Activated T-cell treated with anti-CD3 and anti-CD28 coated beads, Interleukin-2, amount 50 U/mL, for 4 hours (primary cell): ENCODE measurements around the gene IL1RL2. TPM values are rescaled to one million over a fixed set of nuclear protein-coding genes. Genes with fewer than 3 reads are reported as not detected.

Source experiments
- ATAC-seq, 2 donors: fragments of 200-7000 bp; cut with Tn5 transposase; one replicate each; pipeline ENCODE4 v1.10.0; 2021
- DNase-seq: peaks from one replicate; pipeline ENCODE4 v3.0.0-alpha.2; 2020
- H3K27me3 Mint-ChIP-seq: one replicate; pipeline ENCODE4 v1.8.0; 2021; ENCODE audit warnings: low read depth, mixed read lengths
- H3K36me3 Mint-ChIP-seq: one replicate; pipeline ENCODE4 v1.8.0; 2022; ENCODE audit warnings: mixed read lengths; ENCODE audit not compliant: insufficient read depth
- H3K4me1 Mint-ChIP-seq: one replicate; pipeline ENCODE4 v1.8.0; 2021; ENCODE audit warnings: low read depth, mixed read lengths
- H3K4me3 Mint-ChIP-seq: one replicate; pipeline ENCODE4 v1.8.0; 2021; ENCODE audit warnings: mild to moderate bottlenecking, moderate library complexity, mixed read lengths
- H3K9me3 Mint-ChIP-seq: one replicate; pipeline ENCODE4 v1.8.0; 2021; ENCODE audit warnings: mixed read lengths
- total RNA-seq, 3 donors: library from RNA; stranded (reverse); gene quantifications; one replicate each; pipeline ENCODE4 v1.2.1, GENCODE V29; 2021

The IL1RL2 gene
- total RNA-seq, 3 donors from 2014 or later = 0.29 to 0.99 (median 0.60) TPM

DNA sequence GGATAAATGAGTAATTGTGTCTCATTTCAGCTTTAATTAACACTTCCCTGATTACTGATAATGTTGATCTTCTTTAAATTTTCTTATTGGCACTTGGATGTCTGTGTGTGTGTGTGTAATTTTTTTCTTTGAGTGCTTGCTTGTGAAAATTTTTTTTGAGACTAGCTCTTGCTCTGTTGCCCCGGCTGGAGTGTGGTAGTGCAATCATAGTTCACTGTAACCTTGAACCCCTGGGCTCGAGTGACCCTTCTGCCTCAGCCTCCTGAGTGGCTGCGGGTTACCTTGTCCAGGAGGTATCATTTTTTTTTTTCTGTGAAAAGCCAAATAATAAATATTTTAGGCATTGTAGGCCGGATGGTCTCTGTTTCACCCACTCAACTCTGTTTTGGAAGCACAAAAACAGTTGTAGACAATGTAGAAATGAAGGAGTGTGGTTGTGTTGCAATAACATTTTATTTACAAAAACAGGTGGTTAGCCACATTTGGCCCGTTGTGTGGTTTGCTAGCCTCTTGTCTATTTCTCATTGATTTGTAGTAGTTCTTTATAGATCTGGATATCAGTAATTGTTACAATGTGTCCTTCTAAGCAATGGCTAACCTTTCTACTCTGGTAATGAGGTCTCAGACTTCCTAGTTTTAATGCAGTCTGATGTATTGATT is 7.9 kb downstream of the IL1RL2 start:
- no peaks in the 10 kb centered on the region for H3K36me3 Mint-ChIP-seq

GRCh38 chr2:102197389-102198137 is 10.7 kb downstream of the IL1RL2 start:
- ATAC-seq = no peak
- H3K9me3 Mint-ChIP-seq = no peaks in the 10 kb centered on the region
- no peak for DNase-seq
- H3K4me1 Mint-ChIP-seq = peaks cover 11% of the 10 kb centered on the region
- H3K4me3 Mint-ChIP-seq = no peak overlapping the region
- H3K36me3 Mint-ChIP-seq = no peaks in the 10 kb centered on the region
- peaks cover 6% of the 10 kb centered on the region for H3K27me3 Mint-ChIP-seq

More for the DNA sequence above, 7.9 kb downstream of the IL1RL2 start:
- no peak for DNase-seq
- no peak overlapping the region for H3K4me3 Mint-ChIP-seq
- ATAC-seq = no peak
- peaks cover 11% of the 10 kb centered on the region for H3K4me1 Mint-ChIP-seq
- H3K9me3 Mint-ChIP-seq = no peaks in the 10 kb centered on the region
- peaks cover 12% of the 10 kb centered on the region for H3K27me3 Mint-ChIP-seq

DNA sequence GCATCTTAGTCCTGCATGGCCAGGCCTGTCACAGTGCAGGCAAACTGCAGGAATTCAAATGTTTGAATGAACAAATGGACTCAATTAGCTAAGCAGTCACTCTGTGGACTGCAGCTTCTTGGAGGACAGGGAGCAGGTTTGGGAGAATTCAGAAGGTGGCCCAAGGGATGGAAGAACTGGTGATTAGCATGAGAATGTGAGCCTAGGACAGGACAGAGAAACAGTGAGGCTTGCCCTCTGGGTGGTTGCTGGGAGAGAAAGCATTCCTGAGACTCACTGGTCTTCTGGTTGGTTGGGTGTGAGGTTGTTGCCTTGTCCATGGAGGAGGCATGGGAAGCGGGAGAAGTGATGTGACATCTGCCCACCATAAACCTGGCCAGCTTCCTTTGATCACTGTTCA is 13.7 kb downstream of the IL1RL2 start:
- no peak for DNase-seq

DNA sequence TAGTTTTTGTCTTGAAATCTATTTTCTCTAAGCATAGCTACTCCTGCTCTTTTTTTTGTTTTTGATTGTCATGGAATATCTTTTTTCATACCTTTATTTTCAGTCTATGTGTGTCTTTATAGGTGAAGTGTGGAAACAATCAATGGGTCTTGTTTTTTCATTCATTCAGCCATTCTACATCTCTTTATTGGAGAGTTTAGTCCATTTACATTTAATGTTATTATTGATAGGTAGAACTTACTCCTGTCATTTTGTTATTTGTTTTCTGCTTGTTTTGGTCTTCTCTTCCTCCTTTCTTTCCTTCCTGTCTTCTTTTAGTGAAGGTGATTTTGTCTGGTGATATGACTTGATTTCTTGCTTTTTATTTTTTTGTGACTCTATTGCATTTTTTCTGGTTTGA is 17.8 kb downstream of the IL1RL2 start:
- no peaks in the 10 kb centered on the region for H3K36me3 Mint-ChIP-seq
- H3K27me3 Mint-ChIP-seq = peaks cover under 1% of the 10 kb centered on the region
- H3K4me1 Mint-ChIP-seq = no peaks in the 10 kb centered on the region
- ATAC-seq (no peak), DNase-seq (no peak)
- H3K4me3 Mint-ChIP-seq = no peak overlapping the region
- H3K9me3 Mint-ChIP-seq = peaks cover 15% of the 10 kb centered on the region

More for the DNA sequence above, 13.7 kb downstream of the IL1RL2 start:
- no peak for ATAC-seq
- Mint-ChIP-seq H3K9me3 (peaks cover 10% of the 10 kb centered on the region), H3K36me3 (no peaks in the 10 kb centered on the region), H3K4me1 (peaks cover 11% of the 10 kb centered on the region), H3K4me3 (no peak overlapping the region), H3K27me3 (peaks cover 5% of the 10 kb centered on the region)

- H3K4me1 Mint-ChIP-seq = no peaks in the 10 kb centered on the region
- H3K4me3 Mint-ChIP-seq = no peak overlapping the region
- H3K9me3 Mint-ChIP-seq = peaks cover 15% of the 10 kb centered on the region
- no peak for DNase-seq
- no peaks in the 10 kb centered on the region for H3K36me3 Mint-ChIP-seq
- no peak for ATAC-seq
- H3K27me3 Mint-ChIP-seq = no peaks in the 10 kb centered on the region
These were observed 20.0 kb downstream of the IL1RL2 start for GRCh38 chr2:102206666-102207341.

GRCh38 chr2:102208774-102209173 is 22.0 kb downstream of the IL1RL2 start:
- no peaks in the 10 kb centered on the region for H3K4me1 Mint-ChIP-seq
- H3K27me3 Mint-ChIP-seq = no peaks in the 10 kb centered on the region
- peaks cover 15% of the 10 kb centered on the region for H3K9me3 Mint-ChIP-seq
- ATAC-seq (no peak), DNase-seq (no peak)
- no peak overlapping the region for H3K4me3 Mint-ChIP-seq
- H3K36me3 Mint-ChIP-seq = no peaks in the 10 kb centered on the region

DNA sequence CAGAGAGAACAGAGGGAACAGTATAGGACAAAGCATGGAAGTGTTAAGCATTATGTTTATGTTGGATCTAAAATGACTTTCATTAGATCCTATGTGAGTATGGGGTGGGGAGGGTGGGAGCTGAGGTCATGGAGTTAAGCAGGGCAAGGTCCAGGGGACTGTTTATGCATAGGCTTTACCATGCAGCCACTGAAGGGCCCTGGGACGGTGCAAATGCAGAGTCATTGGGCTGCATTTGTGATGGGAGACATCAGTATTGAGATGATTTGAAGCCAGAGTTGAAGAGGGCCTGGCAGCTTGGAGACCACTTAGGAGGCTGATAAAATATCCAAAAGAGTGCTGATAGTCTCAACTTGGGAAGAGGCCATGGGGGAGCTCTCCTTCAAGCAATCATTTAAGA is 22.7 kb downstream of the IL1RL2 start:
- H3K36me3 Mint-ChIP-seq = no peaks in the 10 kb centered on the region

DNA sequence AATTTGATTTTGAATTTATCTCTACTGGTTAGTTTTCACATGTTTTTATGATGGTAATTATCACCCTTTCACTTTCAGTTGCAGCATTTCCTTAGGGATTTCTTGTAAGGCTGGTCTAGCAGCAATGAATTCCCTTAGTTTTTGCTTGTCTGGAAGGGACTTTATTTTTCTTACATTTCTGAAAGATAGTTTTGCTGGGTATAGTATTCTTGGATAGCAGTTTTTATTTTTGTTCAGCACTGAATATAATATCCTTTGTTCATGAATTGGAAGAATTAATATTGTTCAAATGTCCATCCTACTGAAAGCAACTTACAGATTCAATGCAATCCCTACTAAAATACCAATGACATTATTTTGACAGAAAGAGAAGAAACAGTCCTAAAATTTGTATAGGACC is 30.2 kb downstream of the IL1RL2 start:
- H3K27me3 Mint-ChIP-seq = no peaks in the 10 kb centered on the region
- no peak for DNase-seq
- peaks cover 16% of the 10 kb centered on the region for H3K4me1 Mint-ChIP-seq
- no peak overlapping the region for H3K4me3 Mint-ChIP-seq
- peaks cover 44% of the 10 kb centered on the region for H3K9me3 Mint-ChIP-seq
- peaks cover 14% of the 10 kb centered on the region for H3K36me3 Mint-ChIP-seq
- ATAC-seq = no peak

More for the DNA sequence above, 22.7 kb downstream of the IL1RL2 start:
- Mint-ChIP-seq H3K4me1 (no peaks in the 10 kb centered on the region), H3K9me3 (peaks cover 14% of the 10 kb centered on the region), H3K4me3 (no peak overlapping the region), H3K27me3 (no peaks in the 10 kb centered on the region)
- no peak for ATAC-seq
- DNase-seq = no peak

DNA sequence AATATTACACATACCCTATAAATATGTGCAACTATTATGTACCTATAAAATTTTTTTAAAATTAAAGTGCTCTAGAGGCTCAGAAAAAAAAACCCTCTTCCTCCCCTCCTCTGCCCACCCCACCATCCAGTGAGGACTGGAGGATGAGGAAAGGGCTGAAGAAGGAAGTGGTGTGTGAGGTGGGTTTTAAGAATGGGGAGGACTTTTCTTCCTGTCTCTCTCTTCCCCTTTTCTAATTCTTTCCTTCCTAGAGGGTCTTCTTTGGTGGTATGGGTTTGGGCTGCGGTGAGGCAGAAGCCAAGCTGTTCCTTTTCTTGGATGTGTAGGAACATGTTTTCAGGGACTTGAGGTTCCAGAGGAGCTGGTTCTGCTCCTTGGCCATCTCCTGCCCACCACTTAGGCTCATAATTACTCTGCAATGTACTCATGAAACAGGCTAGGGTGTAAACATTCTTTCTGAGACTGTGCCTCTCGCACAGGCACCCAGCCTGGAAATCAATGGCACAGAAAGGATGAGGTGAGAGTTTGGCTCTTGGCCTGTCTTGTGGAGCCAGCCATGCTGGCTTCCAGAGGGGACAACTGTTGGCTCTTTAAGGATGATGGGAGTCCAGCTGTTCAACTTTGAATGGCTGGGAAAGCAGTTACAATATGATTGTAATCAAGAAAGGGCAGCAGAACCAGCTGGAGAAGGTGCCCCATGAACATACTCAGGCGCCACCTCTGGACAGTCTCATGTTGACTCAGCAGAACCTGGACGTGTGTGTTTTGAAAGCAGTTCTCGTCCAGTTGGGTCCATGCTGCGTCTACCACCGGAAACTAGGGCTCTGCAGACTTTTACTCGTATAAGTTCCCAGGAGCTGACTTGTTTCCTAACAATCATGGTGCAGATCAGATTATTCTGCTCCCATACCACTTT is 38.3 kb downstream of the IL1RL2 start:
- H3K36me3 Mint-ChIP-seq = no peaks in the 10 kb centered on the region
- ATAC-seq (no peak), DNase-seq (no peak)
- H3K4me3 Mint-ChIP-seq = no peak overlapping the region
- no peaks in the 10 kb centered on the region for H3K9me3 Mint-ChIP-seq
- peaks cover 41% of the 10 kb centered on the region for H3K4me1 Mint-ChIP-seq
- H3K27me3 Mint-ChIP-seq = no peaks in the 10 kb centered on the region

DNA sequence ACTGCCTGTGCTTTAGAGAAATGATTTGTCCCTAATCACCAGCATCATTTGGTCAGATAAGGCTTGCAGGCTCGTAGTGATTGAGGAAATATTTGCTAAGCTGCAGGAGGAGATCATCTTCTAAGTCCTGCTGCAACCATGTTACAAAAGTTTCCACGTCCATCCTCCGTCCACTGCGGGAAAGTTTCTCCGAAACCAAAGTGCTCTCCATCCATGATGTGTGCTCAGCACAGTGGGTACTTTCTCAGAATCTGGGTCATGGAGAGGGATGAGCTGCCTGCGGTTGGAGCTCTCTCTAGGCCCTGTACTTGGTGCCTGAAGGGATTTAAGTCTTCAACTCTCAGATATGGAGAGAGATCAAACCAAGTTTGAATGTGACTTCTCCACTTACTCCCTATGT is 39.3 kb downstream of the IL1RL2 start:
- Mint-ChIP-seq H3K4me1 (peaks cover 44% of the 10 kb centered on the region), H3K9me3 (no peaks in the 10 kb centered on the region), H3K4me3 (no peak overlapping the region), H3K27me3 (no peaks in the 10 kb centered on the region), H3K36me3 (no peaks in the 10 kb centered on the region)
- ATAC-seq (no peak), DNase-seq (no peak)

DNA sequence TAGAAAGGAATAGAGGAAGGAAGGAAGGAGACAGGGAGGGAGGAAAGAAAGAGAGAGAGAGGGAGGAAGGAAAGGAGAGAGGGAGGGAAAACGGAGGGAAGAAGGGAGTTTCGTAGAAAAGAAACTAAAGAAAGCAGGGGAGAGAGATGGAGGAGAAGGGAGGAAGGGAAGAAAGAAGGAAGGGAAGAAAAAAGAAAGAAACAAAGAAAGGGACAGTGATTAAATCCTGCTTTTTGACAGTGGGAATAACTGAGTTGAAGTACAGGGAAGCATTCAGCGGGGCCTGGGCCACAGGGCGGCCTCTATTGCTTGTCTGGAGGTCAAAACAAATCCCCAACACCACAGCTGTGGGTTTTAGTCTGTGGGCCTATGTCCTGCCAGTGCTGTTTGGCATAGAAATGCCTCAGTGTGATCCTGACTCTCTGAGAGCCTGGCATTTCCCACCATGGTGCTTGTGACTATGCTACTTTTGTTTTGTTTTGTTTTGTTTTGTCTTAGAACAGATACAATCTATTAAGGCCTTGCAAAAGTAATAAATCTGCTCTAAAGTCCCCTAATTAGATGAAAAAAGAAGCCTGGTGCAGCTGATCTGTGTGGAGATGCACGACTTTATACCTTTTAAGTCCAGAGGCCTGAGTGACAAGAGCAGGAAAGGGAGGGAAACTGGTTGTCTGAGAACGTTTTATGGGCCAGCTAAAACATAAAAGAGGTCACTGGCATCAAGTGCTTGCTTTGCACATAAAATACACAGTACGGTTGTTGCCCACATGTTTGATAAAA is 40.0 kb downstream of the IL1RL2 start:
- no peaks in the 10 kb centered on the region for H3K27me3 Mint-ChIP-seq
- peak overlapping the region; percentile 17 for H3K4me3 Mint-ChIP-seq
- peaks cover 44% of the 10 kb centered on the region for H3K4me1 Mint-ChIP-seq
- H3K9me3 Mint-ChIP-seq = no peaks in the 10 kb centered on the region
- DNase-seq = no peak
- H3K36me3 Mint-ChIP-seq = no peaks in the 10 kb centered on the region
- ATAC-seq = no peak

DNA sequence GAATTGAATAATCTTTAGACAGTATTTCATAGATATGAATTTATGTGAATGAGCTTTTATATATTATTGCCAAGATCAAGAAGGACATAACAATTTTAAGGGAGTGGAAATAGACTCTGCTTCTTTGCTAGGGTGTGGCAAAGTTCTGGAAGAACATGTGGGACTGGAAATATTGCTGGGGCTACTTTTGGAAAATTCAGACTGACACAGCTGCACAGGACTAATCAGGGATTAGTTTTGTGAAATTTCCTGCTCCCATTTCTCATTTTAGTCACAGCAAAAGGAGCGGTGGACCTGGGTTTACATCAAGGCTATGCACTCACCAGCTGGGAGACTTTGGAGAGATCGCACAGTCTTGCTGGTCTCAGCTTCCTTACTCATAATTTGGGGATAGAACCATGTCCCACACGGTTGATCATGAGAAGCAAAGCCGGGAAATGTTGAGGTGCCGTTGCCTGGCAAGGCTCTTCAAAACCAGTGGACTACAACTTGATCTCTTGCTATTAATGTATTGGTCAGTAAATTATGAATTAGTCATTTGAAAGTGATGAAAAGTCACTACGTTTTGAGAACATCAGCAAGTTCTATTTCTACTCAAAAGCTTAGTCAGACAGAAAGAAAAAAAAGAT is 42.4 kb downstream of the IL1RL2 start:
- DNase-seq = no peak
- H3K4me1 Mint-ChIP-seq = peaks cover 49% of the 10 kb centered on the region
- H3K4me3 Mint-ChIP-seq = no peak overlapping the region
- no peaks in the 10 kb centered on the region for H3K36me3 Mint-ChIP-seq
- no peak for ATAC-seq
- no peaks in the 10 kb centered on the region for H3K9me3 Mint-ChIP-seq
- no peaks in the 10 kb centered on the region for H3K27me3 Mint-ChIP-seq

DNA sequence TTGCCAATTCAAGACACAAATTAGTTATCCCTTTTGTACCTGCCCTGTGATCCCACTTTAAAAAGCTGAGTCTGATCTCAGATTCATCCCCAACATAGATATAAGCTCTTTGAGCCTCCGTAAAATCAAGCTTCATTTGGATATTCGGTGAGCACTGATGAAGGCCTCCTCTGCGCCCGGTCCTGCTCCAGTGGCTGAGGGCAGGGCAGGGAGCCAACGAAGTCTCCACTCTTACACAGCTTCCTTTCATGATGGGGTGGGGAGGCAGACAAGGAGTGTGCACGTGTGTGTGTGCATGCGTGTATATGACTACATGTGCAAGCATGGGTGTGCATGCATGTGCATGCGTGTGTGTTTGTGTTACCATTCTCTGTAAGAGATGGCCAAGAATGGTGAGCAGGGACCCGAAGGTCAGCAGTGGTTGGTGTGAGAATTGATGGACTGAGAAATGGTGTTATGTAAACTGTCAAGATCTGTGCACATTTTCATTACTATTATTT is 43.6 kb downstream of the IL1RL2 start:
- no peaks in the 10 kb centered on the region for H3K9me3 Mint-ChIP-seq
- DNase-seq (no peak), ATAC-seq (no peak)
- no peak overlapping the region for H3K4me3 Mint-ChIP-seq
- peaks cover 59% of the 10 kb centered on the region for H3K4me1 Mint-ChIP-seq
- H3K27me3 Mint-ChIP-seq = no peaks in the 10 kb centered on the region
- no peaks in the 10 kb centered on the region for H3K36me3 Mint-ChIP-seq
